Activated T-cell treated with anti-CD3 and anti-CD28 coated beads, Interleukin-2, amount 50 U/mL, for 4 hours (primary cell): Measurements from ENCODE around the gene ELP1. TPM values are rescaled to one million over a fixed set of nuclear protein-coding genes. Genes with fewer than 3 reads are reported as not detected.

Experiments used
- total RNA-seq, 3 donors: library from RNA; stranded (reverse); gene quantifications; one replicate each; pipeline ENCODE4 v1.2.1, GENCODE V29; 2021

ELP1 gene
- total RNA-seq, 3 donors from 2014 or later = 30.1 to 33.2 (median 32.8) TPM

Other genes with a start within 250 kb of the ELP1 start
- under 1 TPM in 1 of 3 donors, not detected in 2; 0.19 TPM for gene ACTL7B, start 78.1 kb downstream of the ELP1 start, total RNA-seq
- not detected for gene ACTL7A, start 71.9 kb downstream of the ELP1 start, total RNA-seq
- gene ABITRAM, start 276 bp upstream of the ELP1 start, total RNA-seq = 10 to 100 TPM; 14.9 to 17.1 (median 16.6) TPM
- 1 to 10 TPM; 5.0 to 7.4 (median 5.6) TPM for gene CTNNAL1, start 79.4 kb upstream of the ELP1 start, total RNA-seq
- gene TMEM245, start 185.8 kb upstream of the ELP1 start, total RNA-seq = 10 to 100 TPM; 18.7 to 19.6 (median 19.0) TPM
- gene FRRS1L, start 233.1 kb upstream of the ELP1 start, total RNA-seq = under 1 TPM in 1 of 3 donors, not detected in 2; 0.10 TPM